ENCODE measurements around the gene TMEM26.
"Not testable (repeated sequence)": the region's sequence is repeated elsewhere in the genome, so short reads cannot be mapped to it uniquely, and the experiment has no call there.

Gene TMEM26

DNA sequence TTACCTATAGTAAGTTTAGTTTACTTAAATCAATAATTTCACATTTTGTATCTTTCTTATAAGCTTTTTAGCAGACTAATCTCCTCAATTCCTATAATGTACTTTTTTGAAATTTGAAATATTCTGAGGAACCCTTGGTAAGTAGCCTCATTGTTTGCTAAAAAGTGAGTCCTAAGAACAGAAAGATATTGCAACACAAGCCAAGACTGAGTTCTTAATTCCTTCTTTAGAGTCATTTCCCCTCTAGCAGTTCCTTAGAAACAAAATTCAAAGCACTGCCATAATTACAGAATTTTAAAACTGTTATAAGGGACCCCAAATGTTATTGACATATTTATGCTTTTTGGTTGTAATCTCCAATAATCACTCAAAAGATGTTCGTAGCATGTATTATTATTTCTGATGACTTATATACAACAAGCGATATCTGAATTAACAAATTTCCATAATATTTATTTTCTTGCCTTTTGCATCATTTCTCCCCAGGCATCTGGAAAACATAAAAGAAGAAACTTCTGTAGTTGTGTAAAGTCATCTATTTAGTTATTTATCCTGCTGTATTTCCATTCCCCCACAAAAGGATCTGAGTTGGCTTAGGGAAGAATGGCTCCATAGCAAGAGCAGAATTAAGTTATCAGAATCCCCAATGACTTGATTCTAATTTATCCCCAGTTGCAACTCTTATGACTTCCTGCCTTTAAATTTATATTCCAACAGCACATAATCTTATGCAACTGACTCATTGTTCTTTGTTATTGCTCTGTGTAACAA is 67.8 kb downstream of the TMEM26 start:
- POLR2A ChIA-PET: no interaction called here
- TF ChIP-seq, protein P1, sequence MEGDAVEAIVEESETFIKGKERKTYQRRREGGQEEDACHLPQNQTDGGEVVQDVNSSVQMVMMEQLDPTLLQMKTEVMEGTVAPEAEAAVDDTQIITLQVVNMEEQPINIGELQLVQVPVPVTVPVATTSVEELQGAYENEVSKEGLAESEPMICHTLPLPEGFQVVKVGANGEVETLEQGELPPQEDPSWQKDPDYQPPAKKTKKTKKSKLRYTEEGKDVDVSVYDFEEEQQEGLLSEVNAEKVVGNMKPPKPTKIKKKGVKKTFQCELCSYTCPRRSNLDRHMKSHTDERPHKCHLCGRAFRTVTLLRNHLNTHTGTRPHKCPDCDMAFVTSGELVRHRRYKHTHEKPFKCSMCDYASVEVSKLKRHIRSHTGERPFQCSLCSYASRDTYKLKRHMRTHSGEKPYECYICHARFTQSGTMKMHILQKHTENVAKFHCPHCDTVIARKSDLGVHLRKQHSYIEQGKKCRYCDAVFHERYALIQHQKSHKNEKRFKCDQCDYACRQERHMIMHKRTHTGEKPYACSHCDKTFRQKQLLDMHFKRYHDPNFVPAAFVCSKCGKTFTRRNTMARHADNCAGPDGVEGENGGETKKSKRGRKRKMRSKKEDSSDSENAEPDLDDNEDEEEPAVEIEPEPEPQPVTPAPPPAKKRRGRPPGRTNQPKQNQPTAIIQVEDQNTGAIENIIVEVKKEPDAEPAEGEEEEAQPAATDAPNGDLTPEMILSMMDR (IDR thresholded peaks at IDR 0.05; ENCODE audit: control extremely low read depth, extremely low read depth, low read depth, missing control alignments): no peak
- CTCF ChIA-PET: no interaction called here
- DNase-seq (ENCODE audit: extremely low spot score): no peak

DNA sequence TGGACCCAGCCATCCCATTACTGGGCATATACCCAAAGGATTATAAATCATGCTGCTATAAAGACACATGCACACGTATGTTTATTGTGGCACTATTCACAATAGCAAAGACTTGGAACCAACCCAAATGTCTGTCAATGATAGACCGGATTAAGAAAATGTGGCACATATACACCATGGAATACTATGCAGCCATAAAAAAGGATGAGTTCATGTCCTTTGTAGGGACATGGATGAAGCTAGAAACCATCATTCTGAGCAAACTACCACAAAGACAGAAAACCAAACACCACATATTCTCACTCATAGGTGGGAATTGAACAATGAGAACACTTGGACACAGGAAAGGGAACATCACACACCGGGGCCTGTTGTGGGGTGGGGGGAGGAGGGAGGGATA is 72.0 kb downstream of the TMEM26 start:
- DNase-seq (ENCODE audit: extremely low spot score); POLR2A ChIA-PET; CTCF ChIA-PET: not testable (repeated sequence)

DNA sequence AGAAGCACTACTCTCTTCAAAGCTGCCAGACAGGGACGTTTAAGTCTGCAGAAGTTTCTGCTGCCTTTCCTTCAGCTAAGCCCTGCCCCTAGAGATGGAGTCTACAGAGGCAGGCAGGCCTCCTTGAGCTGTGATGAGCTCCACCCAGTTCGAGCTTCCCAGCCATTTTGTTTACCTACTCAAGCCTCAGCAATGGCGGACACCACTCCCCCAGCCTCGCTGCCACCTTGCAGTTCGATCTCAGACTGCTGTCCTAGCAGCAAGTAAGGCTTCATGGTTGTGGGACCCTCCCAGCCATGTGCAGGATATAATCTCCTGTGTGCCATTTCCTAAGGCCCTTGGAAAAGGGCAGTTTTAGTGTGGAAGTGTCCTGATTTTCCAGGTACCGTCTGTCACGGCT is 74.3 kb downstream of the TMEM26 start:
- POLR2A ChIA-PET: no interaction called here
- TF ChIP-seq, protein P1 (IDR thresholded peaks at IDR 0.05; ENCODE audit: control extremely low read depth, extremely low read depth, low read depth, missing control alignments): no peak
- CTCF ChIA-PET: interaction anchor here (2.4 kb wide), 1 partner anchor 10 kb away, joined by 4 read pairs; no protein-coding TSS in a partner anchor
- DNase-seq (ENCODE audit: extremely low spot score): no peak

GRCh38 chr10:61376908-61377368 is 76.2 kb downstream of the TMEM26 start:
- CTCF ChIA-PET: no interaction called here
- TF ChIP-seq, protein P1 (IDR thresholded peaks at IDR 0.05; ENCODE audit: control extremely low read depth, extremely low read depth, low read depth, missing control alignments): no peak
- DNase-seq (ENCODE audit: extremely low spot score): no peak
- POLR2A ChIA-PET: no interaction called here

- ChIA-PET CTCF (no interaction called here), POLR2A (no interaction called here)
- DNase-seq (ENCODE audit: extremely low spot score): no peak
- TF ChIP-seq, protein P1 (IDR thresholded peaks at IDR 0.05; ENCODE audit: control extremely low read depth, extremely low read depth, low read depth, missing control alignments): no peak
Measured at GRCh38 chr10:61376377-61376776, 76.8 kb downstream of the TMEM26 start.

- DNase-seq (ENCODE audit: extremely low spot score): no peak
- ChIA-PET CTCF (no interaction called here), POLR2A (no interaction called here)
- TF ChIP-seq, protein P1 (IDR thresholded peaks at IDR 0.05; ENCODE audit: control extremely low read depth, extremely low read depth, low read depth, missing control alignments): no peak
Measured at GRCh38 chr10:61366365-61366764, 86.8 kb downstream of the TMEM26 start.

DNA sequence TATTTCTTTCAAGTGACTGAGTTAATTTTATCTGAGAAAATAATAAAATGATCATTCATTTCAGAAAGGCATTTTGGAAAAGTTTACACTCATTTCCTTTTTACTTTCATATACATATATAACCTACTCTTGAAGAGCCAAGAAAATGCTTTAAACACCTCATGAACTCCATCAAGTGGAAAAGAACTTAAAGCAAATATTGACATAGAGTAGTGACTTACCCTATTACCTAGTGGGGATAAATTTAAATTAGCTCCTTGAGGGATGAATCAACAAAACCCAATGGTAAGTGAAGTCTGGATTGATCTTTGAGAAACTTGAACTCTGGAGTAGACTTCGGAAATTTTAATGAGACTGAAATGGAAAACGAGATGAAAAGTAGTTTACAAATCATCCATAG is 88.6 kb downstream of the TMEM26 start:
- TF ChIP-seq, protein P1 (IDR thresholded peaks at IDR 0.05; ENCODE audit: control extremely low read depth, extremely low read depth, low read depth, missing control alignments): no peak
- CTCF ChIA-PET: no interaction called here
- no peak for DNase-seq (ENCODE audit: extremely low spot score)
- POLR2A ChIA-PET: no interaction called here
